Osteoblast (primary cell): ENCODE results near the gene EREG. TPM values are rescaled to one million over a fixed set of nuclear protein-coding genes. Genes with fewer than 3 reads are reported as not detected.
A peak's percentile ranks its signal among the peaks of the same experiment; 100 is the strongest.

Experiments used
- DNase-seq: peaks from one replicate; pipeline ENCODE4 v3.0.0; 2011; ENCODE audit warnings: low spot score, mixed read lengths; ENCODE audit not compliant: insufficient read length; ENCODE audit errors: missing footprints
- H2AFZ ChIP-seq: 2 replicates; pipeline ENCODE4 v1.6.0; 2011; ENCODE audit warnings: mild to moderate bottlenecking, low read length
- H3K27ac ChIP-seq: 2 replicates; pipeline ENCODE4 v1.5.1; 2011; ENCODE audit warnings: mild to moderate bottlenecking, low read depth, low read length, moderate library complexity
- H3K27me3 ChIP-seq: 2 replicates; pipeline ENCODE4 v1.6.0; 2012; ENCODE audit warnings: mild to moderate bottlenecking, control low read depth, inconsistent platforms, low read length, moderate library complexity; ENCODE audit not compliant: insufficient read depth
- H3K36me3 ChIP-seq: 2 replicates; pipeline ENCODE4 v1.5.1; 2011; ENCODE audit warnings: mild to moderate bottlenecking, low read length, control low read depth, moderate library complexity; ENCODE audit not compliant: insufficient read depth
- H3K4me1 ChIP-seq: 2 replicates; pipeline ENCODE4 v1.5.1; 2011; ENCODE audit warnings: mild to moderate bottlenecking, low read length, control low read depth, moderate library complexity; ENCODE audit not compliant: insufficient read depth
- H3K4me2 ChIP-seq: 2 replicates; pipeline ENCODE4 v1.6.0; 2011; ENCODE audit warnings: mild to moderate bottlenecking, low read length; ENCODE audit not compliant: insufficient read depth
- H3K4me3 ChIP-seq: fragments of 200-600 bp; sonication (generic); 3 replicates; pipeline ENCODE4 v1.5.1; 2012; ENCODE audit warnings: mild to moderate bottlenecking, low read length, inconsistent platforms; ENCODE audit not compliant: insufficient read depth
- H3K79me2 ChIP-seq: 2 replicates; pipeline ENCODE4 v1.6.0; 2012; ENCODE audit warnings: mild to moderate bottlenecking, low read length, control low read depth, inconsistent platforms; ENCODE audit not compliant: insufficient read depth
- H3K9me3 ChIP-seq: 2 replicates; pipeline ENCODE4 v1.5.1; 2011; ENCODE audit warnings: low read depth, low read length, control low read depth
- H4K20me1 ChIP-seq: 2 replicates; pipeline ENCODE4 v1.6.0; 2012; ENCODE audit warnings: mild to moderate bottlenecking, low read length, control low read depth; ENCODE audit not compliant: insufficient read depth
- total RNA-seq: library from RNA; depleted of rRNA; stranded (reverse); fragments of >200 nt; gene quantifications from 2 replicates; pipeline ENCODE4 v1.2.3, GENCODE V29; 2012
- TF ChIP-seq, protein P1 (sequence below): IDR thresholded peaks from 2 replicates; pipeline ENCODE4 v1.5.1; 2011; ENCODE audit warnings: mild to moderate bottlenecking, low read depth, low read length, moderate library complexity; ENCODE audit errors: extremely low read depth

EREG gene
- total RNA-seq, 1 donor, result 1.1 TPM

DNA sequence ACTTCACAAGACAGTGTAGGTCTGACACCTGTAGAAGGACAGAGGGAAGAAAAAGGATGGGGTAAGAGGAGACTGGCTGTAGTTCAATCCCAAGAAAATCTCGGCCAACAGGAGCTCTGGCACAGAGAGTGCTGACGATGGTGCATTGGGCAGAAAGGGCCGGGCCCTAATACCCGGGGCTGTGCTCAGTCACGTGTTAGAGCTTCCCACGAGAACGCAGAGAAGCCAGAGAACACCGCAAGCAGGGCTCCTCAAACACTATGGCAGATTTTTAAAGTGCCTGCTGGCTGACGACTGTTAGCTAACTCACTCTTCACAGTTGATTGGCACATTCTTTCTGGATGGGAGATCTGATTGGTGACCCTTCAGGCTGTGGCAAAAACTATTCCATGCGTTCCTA lies 35.5 kb downstream of the EREG start:
- Histone ChIP-seq H3K4me3 (no peak overlapping the region), H3K9me3 (no peaks in the 10 kb centered on the region), H2AFZ (peak overlapping the region; percentile 3), H3K27me3 (no peaks in the 10 kb centered on the region), H3K79me2 (no peaks in the 10 kb centered on the region), H3K4me1 (peaks cover 4% of the 10 kb centered on the region), H3K27ac (no peak overlapping the region), H4K20me1 (no peaks in the 10 kb centered on the region), H3K4me2 (no peak overlapping the region), H3K36me3 (no peaks in the 10 kb centered on the region)
- TF ChIP-seq, protein P1, sequence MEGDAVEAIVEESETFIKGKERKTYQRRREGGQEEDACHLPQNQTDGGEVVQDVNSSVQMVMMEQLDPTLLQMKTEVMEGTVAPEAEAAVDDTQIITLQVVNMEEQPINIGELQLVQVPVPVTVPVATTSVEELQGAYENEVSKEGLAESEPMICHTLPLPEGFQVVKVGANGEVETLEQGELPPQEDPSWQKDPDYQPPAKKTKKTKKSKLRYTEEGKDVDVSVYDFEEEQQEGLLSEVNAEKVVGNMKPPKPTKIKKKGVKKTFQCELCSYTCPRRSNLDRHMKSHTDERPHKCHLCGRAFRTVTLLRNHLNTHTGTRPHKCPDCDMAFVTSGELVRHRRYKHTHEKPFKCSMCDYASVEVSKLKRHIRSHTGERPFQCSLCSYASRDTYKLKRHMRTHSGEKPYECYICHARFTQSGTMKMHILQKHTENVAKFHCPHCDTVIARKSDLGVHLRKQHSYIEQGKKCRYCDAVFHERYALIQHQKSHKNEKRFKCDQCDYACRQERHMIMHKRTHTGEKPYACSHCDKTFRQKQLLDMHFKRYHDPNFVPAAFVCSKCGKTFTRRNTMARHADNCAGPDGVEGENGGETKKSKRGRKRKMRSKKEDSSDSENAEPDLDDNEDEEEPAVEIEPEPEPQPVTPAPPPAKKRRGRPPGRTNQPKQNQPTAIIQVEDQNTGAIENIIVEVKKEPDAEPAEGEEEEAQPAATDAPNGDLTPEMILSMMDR, result no peak
- DNase-seq, result no peak

DNA sequence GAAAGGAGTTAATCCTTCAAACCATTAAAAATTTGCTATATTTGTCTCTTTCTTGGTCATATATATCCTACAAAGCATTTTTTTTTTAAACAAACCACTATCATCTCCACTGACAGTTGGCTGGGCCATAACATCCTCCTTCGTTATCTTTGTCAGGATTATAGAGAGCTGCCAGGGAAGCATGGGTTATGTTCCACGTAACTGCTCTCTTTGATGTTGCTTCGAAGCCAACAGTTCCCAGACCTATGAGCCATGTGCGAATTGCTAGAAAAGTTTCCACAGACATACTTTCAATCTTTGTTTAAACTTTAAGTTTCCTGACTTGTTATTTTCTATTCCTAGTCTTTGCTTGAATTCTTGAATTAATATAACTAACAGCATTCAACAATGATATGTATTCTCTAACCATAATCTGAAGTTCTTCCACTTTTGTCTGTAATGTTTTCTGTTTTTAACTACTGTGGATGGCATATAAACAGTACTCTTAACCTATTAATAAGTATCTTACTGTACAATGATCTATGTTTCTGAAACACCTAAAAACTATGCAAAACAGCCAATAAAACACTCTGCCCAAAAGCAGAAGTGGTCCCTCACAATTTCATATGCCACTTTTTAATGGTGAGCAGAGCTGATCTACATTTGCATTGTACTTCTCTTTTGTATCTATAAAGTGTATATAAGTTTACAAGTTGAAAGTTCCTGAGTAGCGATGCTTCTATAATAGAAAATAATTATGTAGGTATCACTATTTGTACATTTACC lies 37.9 kb downstream of the EREG start:
- no peaks in the 10 kb centered on the region for H3K79me2 ChIP-seq
- no peak overlapping the region for H2AFZ ChIP-seq
- no peaks in the 10 kb centered on the region for H4K20me1 ChIP-seq
- no peaks in the 10 kb centered on the region for H3K4me1 ChIP-seq
- no peaks in the 10 kb centered on the region for H3K36me3 ChIP-seq
- no peaks in the 10 kb centered on the region for H3K27me3 ChIP-seq
- H3K4me3 ChIP-seq, result no peak overlapping the region
- no peaks in the 10 kb centered on the region for H3K9me3 ChIP-seq
- TF ChIP-seq, protein P1, result no peak
- H3K4me2 ChIP-seq, result no peak overlapping the region
- DNase-seq, result no peak
- H3K27ac ChIP-seq, result no peak overlapping the region

DNA sequence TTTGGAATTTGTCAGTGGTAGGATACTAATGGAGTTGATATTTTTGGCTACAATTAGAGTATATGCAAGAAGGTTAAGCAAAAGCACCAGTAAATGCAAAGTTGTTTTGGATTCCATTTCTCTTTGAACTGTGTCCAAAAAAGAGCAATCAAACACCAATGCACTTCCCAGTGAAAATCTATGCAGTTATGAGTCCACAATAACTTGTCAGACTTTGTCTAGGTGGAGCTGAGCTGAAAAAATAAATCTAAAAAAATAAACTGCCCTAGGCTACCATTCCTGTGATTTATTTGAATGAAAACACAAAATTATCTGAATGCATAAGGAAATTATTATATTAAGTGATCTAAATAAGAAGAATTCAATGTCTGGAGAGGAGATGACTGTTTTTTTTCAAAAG lies 42.9 kb downstream of the EREG start:
- Histone ChIP-seq H3K4me2 (no peak overlapping the region), H4K20me1 (no peaks in the 10 kb centered on the region), H3K27ac (no peak overlapping the region), H3K36me3 (no peaks in the 10 kb centered on the region), H2AFZ (no peak overlapping the region), H3K9me3 (no peaks in the 10 kb centered on the region), H3K4me3 (no peak overlapping the region), H3K4me1 (no peaks in the 10 kb centered on the region), H3K27me3 (no peaks in the 10 kb centered on the region), H3K79me2 (no peaks in the 10 kb centered on the region)
- no peak for DNase-seq
- TF ChIP-seq, protein P1, result no peak

DNA sequence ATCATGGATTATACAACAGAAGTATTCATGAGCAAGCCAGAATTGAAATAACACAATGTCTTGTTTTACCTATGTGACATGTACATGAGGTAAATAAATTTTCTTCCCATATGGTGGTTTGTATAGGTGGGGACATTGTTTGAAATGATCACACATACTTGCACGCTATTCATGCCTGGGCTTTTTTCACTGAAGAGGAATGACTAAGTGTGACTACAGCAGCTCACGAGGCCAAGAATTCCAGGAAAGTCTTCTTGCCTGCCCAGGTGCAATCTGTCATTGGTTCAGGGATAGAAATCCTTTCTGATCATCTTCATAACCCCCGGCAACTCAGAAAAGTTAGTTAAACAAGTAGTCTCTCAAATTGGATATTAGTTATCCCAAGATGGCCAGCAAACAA lies 43.7 kb downstream of the EREG start:
- Histone ChIP-seq H3K36me3 (no peaks in the 10 kb centered on the region), H3K27ac (no peak overlapping the region), H4K20me1 (no peaks in the 10 kb centered on the region), H3K4me2 (no peak overlapping the region), H3K4me1 (no peaks in the 10 kb centered on the region), H2AFZ (no peak overlapping the region), H3K79me2 (no peaks in the 10 kb centered on the region), H3K9me3 (no peaks in the 10 kb centered on the region), H3K4me3 (no peak overlapping the region), H3K27me3 (no peaks in the 10 kb centered on the region)
- TF ChIP-seq, protein P1, result no peak
- no peak for DNase-seq
